CD14-positive monocyte (primary cell): ENCODE results near the gene ADAMTSL1. TPM values are rescaled to one million over a fixed set of nuclear protein-coding genes. Genes with fewer than 3 reads are reported as not detected.

Source experiments
- DNase-seq, 3 donors: peaks; one replicate each; pipeline ENCODE4 v3.0.0-alpha.2; 2011 to 2022
- H2AFZ ChIP-seq: 2 replicates; pipeline ENCODE4 v1.6.0; 2012; ENCODE audit warnings: mild to moderate bottlenecking, low read depth, low read length, inconsistent platforms; ENCODE audit not compliant: insufficient read depth, poor library complexity, severe bottlenecking
- H3K27ac ChIP-seq, 2 donors: 1 replicate in 1 of 2; 2 replicates in 1 of 2; pipeline ENCODE4 v1.5.1; 2012 to 2013; ENCODE audit warnings: low read length in 2 of 2, control low read depth in 1 of 2, inconsistent platforms in 1 of 2, low read depth in 1 of 2, mild to moderate bottlenecking in 1 of 2
- H3K27me3 ChIP-seq, 2 donors: one replicate each; pipeline versions ENCODE4 v1.6.0 to v1.6.1; 2011 to 2013; ENCODE audit warnings: low read length in 2 of 2; ENCODE audit not compliant: control insufficient read depth in 2 of 2, insufficient read depth in 2 of 2
- H3K36me3 ChIP-seq, 2 donors: replicated peaks in 1 of 2; 1 replicate in 1 of 2; 2 replicates in 1 of 2; pipeline versions ENCODE4 v1.5.1 to v1.6.1; 2012 to 2013; ENCODE audit warnings: low read length in 2 of 2, control low read depth in 1 of 2, inconsistent platforms in 1 of 2, mild to moderate bottlenecking in 1 of 2; ENCODE audit not compliant: insufficient read depth in 2 of 2, control insufficient read depth in 1 of 2
- H3K4me1 ChIP-seq, 2 donors: 1 replicate in 1 of 2; 2 replicates in 1 of 2; pipeline versions ENCODE4 v1.5.1 to v1.6.1; 2012 to 2013; ENCODE audit warnings: low read length in 2 of 2, control low read depth in 1 of 2, inconsistent platforms in 1 of 2, mild to moderate bottlenecking in 1 of 2, moderate library complexity in 1 of 2; ENCODE audit not compliant: insufficient read depth in 2 of 2, control insufficient read depth in 1 of 2
- H3K4me2 ChIP-seq: replicated peaks from 2 replicates; pipeline ENCODE3; 2012; ENCODE audit warnings: low read length, moderate library complexity, mild to moderate bottlenecking; ENCODE audit not compliant: poor library complexity, severe bottlenecking; ENCODE audit errors: extremely low read depth
- H3K4me3 ChIP-seq, 3 experiments: fragments of 200-600 bp in 1 of 3; sonication (generic) in 1 of 3; replicated peaks in 1 of 3; 1 replicate in 2 of 3; 2 replicates in 1 of 3; pipeline ENCODE4 v1.5.1; 2011 to 2013; ENCODE audit warnings: low read length in 3 of 3, mild to moderate bottlenecking in 3 of 3, control low read depth in 2 of 3, low read depth in 2 of 3, inconsistent platforms in 1 of 3, moderate library complexity in 1 of 3
- H3K79me2 ChIP-seq: 2 replicates; pipeline ENCODE4 v1.6.0; 2012; ENCODE audit warnings: mild to moderate bottlenecking, control low read depth, inconsistent platforms, low read length, moderate library complexity; ENCODE audit not compliant: insufficient read depth
- H3K9ac ChIP-seq: 2 replicates; pipeline ENCODE4 v1.6.0; 2017; ENCODE audit warnings: low read length, mild to moderate bottlenecking; ENCODE audit not compliant: insufficient read depth, poor library complexity, severe bottlenecking
- H3K9me3 ChIP-seq, 2 donors: replicated peaks in 1 of 2; 1 replicate in 1 of 2; 2 replicates in 1 of 2; pipeline versions ENCODE4 v1.5.1 to v1.6.1; 2012 to 2013; ENCODE audit warnings: low read length in 2 of 2, control low read depth in 1 of 2; ENCODE audit not compliant: control insufficient read depth in 1 of 2, insufficient read depth in 1 of 2
- H4K20me1 ChIP-seq: 2 replicates; pipeline ENCODE4 v1.6.0; 2012; ENCODE audit warnings: mild to moderate bottlenecking, low read length, control low read depth, moderate library complexity; ENCODE audit not compliant: insufficient read depth
- H3K27ac Mint-ChIP-seq, 7 donors: one replicate each; pipeline ENCODE4 v1.8.0; 2020; ENCODE audit warnings: mild to moderate bottlenecking in 7 of 7, mixed read lengths in 7 of 7, moderate library complexity in 6 of 7, inconsistent platforms in 2 of 7
- H3K27me3 Mint-ChIP-seq, 3 donors: one replicate each; pipeline ENCODE4 v1.8.0; 2021 to 2022; ENCODE audit warnings: low read depth in 3 of 3, mild to moderate bottlenecking in 3 of 3, mixed read lengths in 3 of 3, moderate library complexity in 3 of 3, inconsistent platforms in 1 of 3
- H3K36me3 Mint-ChIP-seq, 2 donors: one replicate each; pipeline ENCODE4 v1.8.0; 2020; ENCODE audit warnings: mixed read lengths in 2 of 2, inconsistent platforms in 1 of 2, mild to moderate bottlenecking in 1 of 2
- H3K4me1 Mint-ChIP-seq: one replicate; pipeline ENCODE4 v1.8.0; 2020; ENCODE audit warnings: mild to moderate bottlenecking, mixed read lengths
- H3K4me3 Mint-ChIP-seq, 2 donors: one replicate each; pipeline ENCODE4 v1.8.0; 2020; ENCODE audit warnings: mild to moderate bottlenecking in 2 of 2, mixed read lengths in 2 of 2, moderate library complexity in 1 of 2
- H3K9me3 Mint-ChIP-seq, 7 donors: one replicate each; pipeline ENCODE4 v1.8.0; 2020 to 2022; ENCODE audit warnings: mixed read lengths in 7 of 7, mild to moderate bottlenecking in 6 of 7, moderate library complexity in 6 of 7, inconsistent platforms in 2 of 7
- WGBS: methylation state at CpG from one replicate; pipeline ENCODE4 v1.1.5; 2013; ENCODE audit warnings: missing lambda C conversion rate; ENCODE audit not compliant: insufficient coverage; 5-methylcytosine and 5-hydroxymethylcytosine counted together
- intact Hi-C, 2 donors: fragments of 100-400 bp; cut with micrococcal nuclease; formaldehyde crosslinking; loops; one replicate each; pipeline versions ENCODE4 v1.15.0 to v1.15.1; 2023
- polyA plus RNA-seq, 3 donors: library from polyadenylated mRNA; depleted of rRNA in 1 of 3; unstranded in 2 of 3; stranded (reverse) in 1 of 3; fragments of 300-500 nt in 2 of 3; fragments of >200 nt in 1 of 3; fragmentation: Illumina TruSeq in 2 of 3; gene quantifications; 1 replicate in 2 of 3; 2 replicates in 1 of 3; pipeline ENCODE4 v1.2.3, GENCODE V29; 2012 to 2021
- TF ChIP-seq, protein P1 (sequence below): fragments of 200-600 bp; IDR thresholded peaks from one replicate; pipeline ENCODE4 v1.8.0; 2022; ENCODE audit warnings: antibody characterized with exemption, mild to moderate bottlenecking

ADAMTSL1 gene
- polyA plus RNA-seq, 3 donors, result not detected

GRCh38 chr9:18705796-18706392, 231.9 kb downstream of the ADAMTSL1 start:
- Histone ChIP-seq H3K79me2 (no peaks in the 10 kb centered on the region), H4K20me1 (no peaks in the 10 kb centered on the region), H3K9ac (no peak overlapping the region), H3K4me1 (no peaks in the 10 kb centered on the region), H2AFZ (no peak overlapping the region), H3K4me3 (no peak overlapping the region), H3K4me2 (no peak overlapping the region), H3K36me3 (no peaks in the 10 kb centered on the region), H3K27me3 (no peaks in the 10 kb centered on the region), H3K27ac (no peak overlapping the region), H3K9me3 (no peaks in the 10 kb centered on the region)
- peaks cover 0 to 3% (median 2%) of the 10 kb centered on the region in 7 donors for H3K9me3 Mint-ChIP-seq
- H3K27ac Mint-ChIP-seq, result no peak overlapping the region
- peaks cover 0 to 2% (median 1%) of the 10 kb centered on the region in 3 donors for H3K27me3 Mint-ChIP-seq
- 80% methylated on average over 1 of the region's 4 CpGs for WGBS
- TF ChIP-seq, protein P1, sequence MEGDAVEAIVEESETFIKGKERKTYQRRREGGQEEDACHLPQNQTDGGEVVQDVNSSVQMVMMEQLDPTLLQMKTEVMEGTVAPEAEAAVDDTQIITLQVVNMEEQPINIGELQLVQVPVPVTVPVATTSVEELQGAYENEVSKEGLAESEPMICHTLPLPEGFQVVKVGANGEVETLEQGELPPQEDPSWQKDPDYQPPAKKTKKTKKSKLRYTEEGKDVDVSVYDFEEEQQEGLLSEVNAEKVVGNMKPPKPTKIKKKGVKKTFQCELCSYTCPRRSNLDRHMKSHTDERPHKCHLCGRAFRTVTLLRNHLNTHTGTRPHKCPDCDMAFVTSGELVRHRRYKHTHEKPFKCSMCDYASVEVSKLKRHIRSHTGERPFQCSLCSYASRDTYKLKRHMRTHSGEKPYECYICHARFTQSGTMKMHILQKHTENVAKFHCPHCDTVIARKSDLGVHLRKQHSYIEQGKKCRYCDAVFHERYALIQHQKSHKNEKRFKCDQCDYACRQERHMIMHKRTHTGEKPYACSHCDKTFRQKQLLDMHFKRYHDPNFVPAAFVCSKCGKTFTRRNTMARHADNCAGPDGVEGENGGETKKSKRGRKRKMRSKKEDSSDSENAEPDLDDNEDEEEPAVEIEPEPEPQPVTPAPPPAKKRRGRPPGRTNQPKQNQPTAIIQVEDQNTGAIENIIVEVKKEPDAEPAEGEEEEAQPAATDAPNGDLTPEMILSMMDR, result no peak
- H3K4me1 Mint-ChIP-seq, result no peaks in the 10 kb centered on the region
- no peak for DNase-seq
- H3K4me3 Mint-ChIP-seq, result no peak overlapping the region
- intact Hi-C loops, result no loop called here
- H3K36me3 Mint-ChIP-seq, result no peaks in the 10 kb centered on the region

- H3K4me1 ChIP-seq, result no peaks in the 10 kb centered on the region
- H3K27me3 ChIP-seq, result no peaks in the 10 kb centered on the region
- H3K4me2 ChIP-seq, result no peak overlapping the region
- no peak overlapping the region for H3K27ac ChIP-seq
- H3K4me3 Mint-ChIP-seq, result no peak overlapping the region
- H3K36me3 Mint-ChIP-seq, result no peaks in the 10 kb centered on the region
- peaks cover 0 to 2% (median 1%) of the 10 kb centered on the region in 3 donors for H3K27me3 Mint-ChIP-seq
- TF ChIP-seq, protein P1, result no peak
- intact Hi-C loops, result no loop called here
- no peaks in the 10 kb centered on the region for H3K79me2 ChIP-seq
- no peak overlapping the region for H3K9ac ChIP-seq
- no peaks in the 10 kb centered on the region for H3K4me1 Mint-ChIP-seq
- WGBS, result 89% methylated on average over 11 of the region's 11 CpGs
- no peaks in the 10 kb centered on the region for H4K20me1 ChIP-seq
- no peaks in the 10 kb centered on the region for H3K36me3 ChIP-seq
- no peak overlapping the region for H3K27ac Mint-ChIP-seq
- DNase-seq, result no peak
- no peak overlapping the region for H3K4me3 ChIP-seq
- H3K9me3 Mint-ChIP-seq, result peaks cover 2 to 7% (median 3%) of the 10 kb centered on the region in 7 donors
- no peak overlapping the region for H2AFZ ChIP-seq
- H3K9me3 ChIP-seq, result no peaks in the 10 kb centered on the region
Observed at GRCh38 chr9:18706648-18707047, 232.7 kb downstream of the ADAMTSL1 start.
